HCT116 (cell line): Measurements from ENCODE around the gene GOSR1. TPM values are rescaled to one million over a fixed set of nuclear protein-coding genes. Genes with fewer than 3 reads are reported as not detected.

Source experiments
- ATAC-seq: fragments of 200-7000 bp; cut with Tn5 transposase; 2 replicates; pipeline ENCODE4 v1.9.1; 2020; ENCODE audit warnings: mild to moderate bottlenecking, moderate library complexity
- BruUV-seq: library from RNA; stranded (reverse); fragments of 400-500 nt; replicated peaks from 2 replicates; lab custom pipeline; 2021; lab: Mats Ljungman, UMichigan
- CTCF ChIA-PET: fragments of 300-600 bp; sonication (Branson Sonifier 250); formaldehyde crosslinking; loops from one replicate; lab custom pipeline; 2021; ENCODE audit warnings: antibody characterized with exemption; lab: Charles Lee
- POLR2A ChIA-PET: fragments of 300-600, 350-600 bp; sonication (Branson Sonifier 250); formaldehyde crosslinking; loops from one replicate; lab custom pipeline; 2021; ENCODE audit warnings: antibody characterized with exemption; lab: Charles Lee
- RAD21 ChIA-PET, 2 experiments: fragments of 300-600 bp; sonication (Branson Sonifier 250); formaldehyde crosslinking; loops; one replicate each; lab custom pipeline; 2023; ENCODE audit warnings: low total read pairs in 2 of 2; ENCODE audit not compliant: uncharacterized antibody in 2 of 2, unreplicated experiment in 2 of 2, low non-redundant PET in 1 of 2; lab: Charles Lee
- DNase-seq: peaks from one replicate; pipeline ENCODE4 v3.0.0-alpha.2; 2010; ENCODE audit warnings: low read depth, low spot score
- H2AFZ ChIP-seq: fragments of 200-600 bp; shearing (Covaris generic), sonication (generic); 2 replicates; pipeline ENCODE4 v1.6.1; 2017; ENCODE audit warnings: low read depth, mixed run types, mixed read lengths, antibody characterized with exemption, low read length; ENCODE audit not compliant: poor library complexity, severe bottlenecking
- H3K27ac ChIP-seq: 2 replicates; pipeline ENCODE4 v1.5.1; 2012; ENCODE audit warnings: low read depth, low read length
- H3K27me3 ChIP-seq: fragments of 200-600 bp; sonication (generic); 2 replicates; pipeline ENCODE4 v1.6.1; 2016; ENCODE audit warnings: mixed run types, low read length, mixed read lengths; ENCODE audit not compliant: insufficient read depth
- H3K36me3 ChIP-seq, 2 experiments: fragments of 200-500 bp in 1 of 2; fragments of 200-600 bp in 1 of 2; sonication (Bioruptor generic) in 1 of 2; sonication (generic) in 1 of 2; 2 replicates each; pipeline versions ENCODE4 v1.5.1 to v1.6.1; 2014 to 2016; ENCODE audit warnings: low read length in 2 of 2, inconsistent platforms in 1 of 2, mixed read lengths in 1 of 2, mixed run types in 1 of 2; ENCODE audit not compliant: insufficient read depth in 2 of 2, control insufficient read depth in 1 of 2
- H3K4me1 ChIP-seq, 2 experiments: fragments of 200-600 bp in 1 of 2; sonication (generic) in 1 of 2; 2 replicates each; pipeline versions ENCODE4 v1.5.1 to v1.6.1; 2012 to 2017; ENCODE audit warnings: low read length in 2 of 2, inconsistent platforms in 1 of 2, mild to moderate bottlenecking in 1 of 2, mixed read lengths in 1 of 2, mixed run types in 1 of 2, moderate library complexity in 1 of 2; ENCODE audit not compliant: insufficient read depth in 2 of 2, control insufficient read depth in 1 of 2
- H3K4me2 ChIP-seq: fragments of 200-600 bp; sonication (generic); 2 replicates; pipeline ENCODE4 v1.6.1; 2017; ENCODE audit warnings: mixed run types, low read length, mixed read lengths
- H3K4me3 ChIP-seq, 2 experiments: fragments of 200-600 bp in 1 of 2; sonication (generic) in 1 of 2; replicated peaks in 1 of 2; 2 replicates each; pipeline ENCODE4 v1.5.1; 2011 to 2016; ENCODE audit warnings: low read length in 2 of 2, control low read depth in 1 of 2, low read depth in 1 of 2, mild to moderate bottlenecking in 1 of 2, mixed read lengths in 1 of 2, mixed run types in 1 of 2
- H3K79me2 ChIP-seq: fragments of 200-600 bp; sonication (generic); 2 replicates; pipeline ENCODE4 v1.6.1; 2017; ENCODE audit warnings: mild to moderate bottlenecking, mixed run types, low read length, moderate library complexity, mixed read lengths; ENCODE audit not compliant: insufficient read depth
- H3K9ac ChIP-seq: fragments of 200-600 bp; sonication (generic); 2 replicates; pipeline ENCODE4 v1.6.1; 2016; ENCODE audit warnings: low read length, mixed read lengths
- H3K9me2 ChIP-seq: fragments of 200-600 bp; sonication (generic), shearing (Covaris generic); 2 replicates; pipeline ENCODE4 v1.6.1; 2017; ENCODE audit warnings: mixed run types, mild to moderate bottlenecking, moderate library complexity; ENCODE audit not compliant: insufficient read depth
- H3K9me3 ChIP-seq, 2 experiments: fragments of 200-500 bp in 1 of 2; fragments of 200-600 bp in 1 of 2; sonication (Bioruptor generic) in 1 of 2; sonication (generic) in 1 of 2; 2 replicates each; pipeline ENCODE4 v1.6.1; 2014 to 2017; ENCODE audit warnings: low read length in 2 of 2, mixed read lengths in 2 of 2, inconsistent platforms in 1 of 2, low read depth in 1 of 2, mild to moderate bottlenecking in 1 of 2, mixed run types in 1 of 2, moderate library complexity in 1 of 2; ENCODE audit not compliant: control insufficient read depth in 1 of 2, insufficient read depth in 1 of 2
- H4K20me1 ChIP-seq: fragments of 200-600 bp; sonication (generic), shearing (Covaris generic); 2 replicates; pipeline ENCODE4 v1.6.1; 2017; ENCODE audit warnings: mixed run types, mild to moderate bottlenecking, moderate library complexity; ENCODE audit not compliant: insufficient read depth
- CBX3 ChIP-seq: IDR thresholded peaks from 2 replicates; pipeline ENCODE4 v1.6.1; 2012; ENCODE audit warnings: low read depth
- CEBPB ChIP-seq: IDR thresholded peaks from 2 replicates; pipeline ENCODE4 v1.6.1; 2012; ENCODE audit warnings: low read depth
- CTCF ChIP-seq, 3 experiments: fragments of 200-600 bp in 1 of 3; sonication (generic) in 1 of 3; IDR thresholded peaks in 2 of 3; conservative IDR thresholded peaks in 1 of 3; 2 replicates each; pipeline ENCODE4 v1.5.1; 2012 to 2017; ENCODE audit warnings: low read depth in 2 of 3, low read length in 2 of 3, antibody characterized with exemption in 1 of 3, borderline replicate concordance in 1 of 3, control low read depth in 1 of 3, mild to moderate bottlenecking in 1 of 3, mixed read lengths in 1 of 3, mixed run types in 1 of 3, moderate library complexity in 1 of 3; ENCODE audit not compliant: insufficient read depth in 1 of 3
- ELF1 ChIP-seq: IDR thresholded peaks from 2 replicates; pipeline ENCODE4 v1.6.1; 2012; ENCODE audit warnings: low read depth, borderline replicate concordance
- EZH2 ChIP-seq: fragments of 200-600 bp; sonication (generic); IDR thresholded peaks from 2 replicates; pipeline ENCODE4 v1.6.1; 2017; ENCODE audit warnings: antibody characterized with exemption, mixed run types
- EZH2phosphoT487 ChIP-seq: fragments of 200-600 bp; IDR thresholded peaks from 2 replicates; pipeline ENCODE4 v1.6.1; 2018; ENCODE audit warnings: antibody characterized with exemption, borderline replicate concordance
- FOSL1 ChIP-seq: IDR thresholded peaks from 2 replicates; pipeline ENCODE4 v1.6.1; 2012; ENCODE audit warnings: low read depth
- POLR2A ChIP-seq: IDR thresholded peaks from 2 replicates; pipeline ENCODE4 v1.7.0; 2011; ENCODE audit warnings: borderline replicate concordance; ENCODE audit not compliant: insufficient read depth, insufficient read length; ENCODE audit errors: extremely low read depth
- RAD21 ChIP-seq: IDR thresholded peaks from 2 replicates; pipeline ENCODE4 v1.6.1; 2012; ENCODE audit warnings: low read depth, mild to moderate bottlenecking
- SIN3A ChIP-seq: IDR thresholded peaks from 2 replicates; pipeline ENCODE4 v1.6.1; 2012; ENCODE audit warnings: low read depth
- SP1 ChIP-seq: IDR thresholded peaks from 2 replicates; pipeline ENCODE4 v1.6.1; 2012; ENCODE audit warnings: low read depth
- SRF ChIP-seq: IDR thresholded peaks from 2 replicates; pipeline ENCODE4 v1.6.1; 2012; ENCODE audit warnings: low read depth
- TCF7L2 ChIP-seq: IDR thresholded peaks from 2 replicates; pipeline ENCODE4 v1.7.0; 2011; ENCODE audit warnings: borderline replicate concordance, inconsistent platforms; ENCODE audit not compliant: insufficient read depth, insufficient read length; ENCODE audit errors: extremely low read depth
- YY1 ChIP-seq: IDR thresholded peaks from 2 replicates; pipeline ENCODE4 v1.6.1; 2011; ENCODE audit warnings: low read length, low read depth, moderate library complexity, mild to moderate bottlenecking; ENCODE audit not compliant: insufficient replicate concordance; ENCODE audit errors: extremely low read depth
- ZBTB33 ChIP-seq: IDR thresholded peaks from 2 replicates; pipeline ENCODE4 v1.6.1; 2011; ENCODE audit warnings: mild to moderate bottlenecking, low read length, moderate library complexity; ENCODE audit not compliant: insufficient replicate concordance; ENCODE audit errors: extremely low read depth
- ZFX ChIP-seq: fragments of 450-650 bp; IDR thresholded peaks from 2 replicates; pipeline ENCODE4 v1.6.1; 2017
- ZNF274 ChIP-seq: fragments of 200-500 bp; sonication (Bioruptor generic); IDR thresholded peaks from 2 replicates; pipeline ENCODE4 v1.6.1; 2014; ENCODE audit warnings: mild to moderate bottlenecking, low read depth, low read length, inconsistent platforms
- intact Hi-C: fragments of 100-400 bp; cut with micrococcal nuclease; formaldehyde crosslinking; loops from 2 replicates; pipeline ENCODE4 v1.10.0; 2022
- total RNA-seq: library from RNA; stranded (reverse); gene quantifications from one replicate; pipeline ENCODE4 v1.2.1, GENCODE V29; 2021; ENCODE audit not compliant: unreplicated experiment
- TF ChIP-seq, protein P1 (sequence below): IDR thresholded peaks from 2 replicates; pipeline ENCODE4 v1.6.1; 2012; ENCODE audit warnings: low read depth

Gene GOSR1
- total RNA-seq, 1 experiment from 2014 or later: 48.8 TPM

GRCh38 chr17:30530346-30531025, 53.3 kb downstream of the GOSR1 start:
- ATAC-seq: no peak
- CTCF ChIA-PET: no interaction called here
- no peaks in the 10 kb centered on the region for H3K79me2 ChIP-seq
- RAD21 ChIA-PET: no interaction called here
- POLR2A ChIA-PET: no interaction called here
- H3K36me3 ChIP-seq: no peaks in the 10 kb centered on the region
- no TSS peak for BruUV-seq
- H3K27ac ChIP-seq: no peak overlapping the region
- H2AFZ ChIP-seq: no peak overlapping the region
- intact Hi-C loops: no loop called here
- H3K4me3 ChIP-seq: no peak overlapping the region
- TF ChIP-seq YY1 (no peak), EZH2 (no peak), ELF1 (no peak), SRF (no peak), SIN3A (no peak), POLR2A (no peak), ZBTB33 (no peak), EZH2phosphoT487 (no peak), CTCF (IDR thresholded peaks at IDR 0.05 in 2 of 3, conservative IDR thresholded peaks at IDR 0.05 in 1 of 3; ENCODE audit: borderline replicate concordance in 1 of 3, insufficient read depth in 1 of 3, low read depth in 2 of 3, low read length in 2 of 3) (no peak), SP1 (no peak), CBX3 (no peak), RAD21 (no peak), ZFX (no peak), CEBPB (no peak), FOSL1 (no peak), ZNF274 (no peak), TCF7L2 (no peak)
- TF ChIP-seq, protein P1, sequence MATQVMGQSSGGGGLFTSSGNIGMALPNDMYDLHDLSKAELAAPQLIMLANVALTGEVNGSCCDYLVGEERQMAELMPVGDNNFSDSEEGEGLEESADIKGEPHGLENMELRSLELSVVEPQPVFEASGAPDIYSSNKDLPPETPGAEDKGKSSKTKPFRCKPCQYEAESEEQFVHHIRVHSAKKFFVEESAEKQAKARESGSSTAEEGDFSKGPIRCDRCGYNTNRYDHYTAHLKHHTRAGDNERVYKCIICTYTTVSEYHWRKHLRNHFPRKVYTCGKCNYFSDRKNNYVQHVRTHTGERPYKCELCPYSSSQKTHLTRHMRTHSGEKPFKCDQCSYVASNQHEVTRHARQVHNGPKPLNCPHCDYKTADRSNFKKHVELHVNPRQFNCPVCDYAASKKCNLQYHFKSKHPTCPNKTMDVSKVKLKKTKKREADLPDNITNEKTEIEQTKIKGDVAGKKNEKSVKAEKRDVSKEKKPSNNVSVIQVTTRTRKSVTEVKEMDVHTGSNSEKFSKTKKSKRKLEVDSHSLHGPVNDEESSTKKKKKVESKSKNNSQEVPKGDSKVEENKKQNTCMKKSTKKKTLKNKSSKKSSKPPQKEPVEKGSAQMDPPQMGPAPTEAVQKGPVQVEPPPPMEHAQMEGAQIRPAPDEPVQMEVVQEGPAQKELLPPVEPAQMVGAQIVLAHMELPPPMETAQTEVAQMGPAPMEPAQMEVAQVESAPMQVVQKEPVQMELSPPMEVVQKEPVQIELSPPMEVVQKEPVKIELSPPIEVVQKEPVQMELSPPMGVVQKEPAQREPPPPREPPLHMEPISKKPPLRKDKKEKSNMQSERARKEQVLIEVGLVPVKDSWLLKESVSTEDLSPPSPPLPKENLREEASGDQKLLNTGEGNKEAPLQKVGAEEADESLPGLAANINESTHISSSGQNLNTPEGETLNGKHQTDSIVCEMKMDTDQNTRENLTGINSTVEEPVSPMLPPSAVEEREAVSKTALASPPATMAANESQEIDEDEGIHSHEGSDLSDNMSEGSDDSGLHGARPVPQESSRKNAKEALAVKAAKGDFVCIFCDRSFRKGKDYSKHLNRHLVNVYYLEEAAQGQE: no peak
- no peaks in the 10 kb centered on the region for H3K9me3 ChIP-seq
- H3K27me3 ChIP-seq: no peaks in the 10 kb centered on the region
- H3K9me2 ChIP-seq: no peaks in the 10 kb centered on the region
- DNase-seq: no peak
- no peaks in the 10 kb centered on the region for H3K4me1 ChIP-seq
- no peaks in the 10 kb centered on the region for H4K20me1 ChIP-seq
- H3K9ac ChIP-seq: no peak overlapping the region
- H3K4me2 ChIP-seq: no peak overlapping the region
